ENCODE data around the gene ADGRD1.
"Not testable (repeated sequence)": the region's sequence is repeated elsewhere in the genome, so short reads cannot be mapped to it uniquely, and the experiment has no call there.

Gene ADGRD1

GRCh38 chr12:130987151-130987931 is 33.6 kb downstream of the ADGRD1 start:
- no peak for DNase-seq (ENCODE audit: low read depth in 2 of 2)

DNA sequence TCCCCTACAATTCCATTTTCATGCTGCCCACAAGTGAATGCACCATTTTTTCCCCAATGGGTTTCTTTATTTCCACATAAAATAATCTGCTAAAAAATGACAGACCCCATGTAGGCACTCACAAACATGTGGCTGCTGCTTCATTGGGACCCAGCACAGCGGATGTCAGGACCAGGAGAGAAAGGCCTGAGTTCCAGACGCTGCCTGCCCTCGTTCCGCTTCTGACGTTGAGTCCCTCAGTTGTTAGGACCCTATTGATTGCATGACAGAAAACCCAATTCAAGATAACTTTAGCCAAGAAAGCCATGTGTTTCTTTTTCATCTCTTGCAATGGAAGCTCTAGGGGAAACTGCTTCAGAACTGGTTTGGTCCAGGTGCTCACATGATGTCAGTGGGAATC is 34.6 kb downstream of the ADGRD1 start:
- no peak for DNase-seq (ENCODE audit: low read depth in 2 of 2)

- DNase-seq (ENCODE audit: low read depth in 2 of 2), result no peak
These were observed 35.0 kb downstream of the ADGRD1 start for GRCh38 chr12:130988751-130989150.

GRCh38 chr12:130989391-130989790 is 35.7 kb downstream of the ADGRD1 start:
- DNase-seq (ENCODE audit: low read depth in 2 of 2), result no peak

DNA sequence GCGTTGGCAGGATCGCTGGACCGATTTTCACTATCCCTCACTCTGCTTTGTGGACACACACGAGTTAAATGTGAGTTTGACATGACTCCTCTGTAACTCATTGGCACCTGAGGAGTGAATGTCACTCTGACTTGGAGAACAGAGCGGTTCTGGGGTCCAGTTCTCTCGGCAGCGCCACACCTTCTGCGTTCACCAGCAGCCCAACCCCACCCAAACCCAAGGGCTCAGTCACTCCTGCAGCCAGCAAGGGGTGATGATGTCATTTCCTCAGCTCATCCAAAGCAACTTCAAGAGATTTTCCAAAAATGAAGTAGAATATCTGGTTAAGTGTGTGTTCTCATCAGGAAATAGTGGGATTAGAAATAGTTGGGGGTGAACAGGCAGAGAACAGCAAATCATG is 36.3 kb downstream of the ADGRD1 start:
- no peak for DNase-seq (ENCODE audit: low read depth in 2 of 2)

GRCh38 chr12:130992448-130992847 is 38.7 kb downstream of the ADGRD1 start:
- no peak for DNase-seq (ENCODE audit: low read depth in 2 of 2)

GRCh38 chr12:130992979-130993538 is 39.4 kb downstream of the ADGRD1 start:
- no peak for DNase-seq (ENCODE audit: low read depth in 2 of 2)

- DNase-seq (ENCODE audit: low read depth in 2 of 2), result no peak
These were observed 40.3 kb downstream of the ADGRD1 start for GRCh38 chr12:130993759-130994670.

GRCh38 chr12:130994821-130995375 is 41.2 kb downstream of the ADGRD1 start:
- DNase-seq (ENCODE audit: low read depth in 2 of 2), result no peak

GRCh38 chr12:130995386-130995969 is 41.8 kb downstream of the ADGRD1 start:
- not testable (repeated sequence) for DNase-seq (ENCODE audit: low read depth in 2 of 2)

- no peak for DNase-seq (ENCODE audit: low read depth in 2 of 2)
These were observed 44.4 kb downstream of the ADGRD1 start for GRCh38 chr12:130998136-130998535.

DNA sequence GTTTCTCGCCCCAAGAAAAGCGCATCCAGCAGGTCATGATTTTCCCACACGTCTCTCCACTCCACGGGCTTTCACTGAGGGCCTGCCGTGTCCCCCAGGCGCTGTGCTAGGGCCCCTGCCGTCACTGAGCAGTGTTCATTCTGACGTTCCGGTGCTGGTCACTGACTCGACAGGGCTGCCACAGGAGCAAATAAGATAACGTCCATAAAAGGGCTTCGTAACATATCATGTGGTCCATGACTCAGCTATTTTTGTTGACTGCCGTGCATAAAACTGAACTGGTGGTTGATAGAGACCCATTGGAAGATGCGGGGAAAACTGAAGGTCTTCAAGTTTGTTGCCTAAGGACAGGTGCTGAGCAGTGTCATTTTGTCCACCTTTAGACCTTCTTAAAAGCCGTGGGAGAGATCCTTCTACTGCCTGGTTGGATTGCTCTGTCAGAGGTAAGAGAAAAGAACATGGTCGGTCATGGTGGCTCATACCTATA is 46.3 kb downstream of the ADGRD1 start:
- DNase-seq (ENCODE audit: low read depth in 2 of 2), result no peak

- DNase-seq (ENCODE audit: low read depth in 2 of 2), result no peak
These were observed 47.8 kb downstream of the ADGRD1 start for GRCh38 chr12:131001493-131001892.

- no peak for DNase-seq (ENCODE audit: low read depth in 2 of 2)
These were observed 48.5 kb downstream of the ADGRD1 start for GRCh38 chr12:131002216-131002631.

- DNase-seq (ENCODE audit: low read depth in 2 of 2), result no peak
These were observed 49.5 kb downstream of the ADGRD1 start for GRCh38 chr12:131003036-131003715.

DNA sequence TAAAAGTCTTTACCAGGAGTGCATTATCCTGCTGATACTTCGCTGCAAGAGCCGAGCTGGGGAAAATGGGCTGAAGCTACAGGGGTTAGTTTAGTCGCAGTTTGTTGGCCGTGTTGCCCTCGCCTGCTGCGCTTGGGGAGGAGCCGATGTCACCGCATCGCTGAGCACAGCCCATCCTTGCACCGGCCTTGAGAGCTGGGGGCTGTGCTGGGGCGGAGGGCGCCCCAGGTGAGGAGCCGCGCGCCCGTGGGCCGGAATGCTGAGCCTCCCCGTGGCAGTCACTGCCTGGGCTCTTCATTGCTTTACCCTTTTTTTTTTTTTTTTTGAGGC is 50.0 kb downstream of the ADGRD1 start:
- no peak for DNase-seq (ENCODE audit: low read depth in 2 of 2)

- no peak for DNase-seq (ENCODE audit: low read depth in 2 of 2)
These were observed 50.5 kb downstream of the ADGRD1 start for GRCh38 chr12:131004166-131004565.

DNA sequence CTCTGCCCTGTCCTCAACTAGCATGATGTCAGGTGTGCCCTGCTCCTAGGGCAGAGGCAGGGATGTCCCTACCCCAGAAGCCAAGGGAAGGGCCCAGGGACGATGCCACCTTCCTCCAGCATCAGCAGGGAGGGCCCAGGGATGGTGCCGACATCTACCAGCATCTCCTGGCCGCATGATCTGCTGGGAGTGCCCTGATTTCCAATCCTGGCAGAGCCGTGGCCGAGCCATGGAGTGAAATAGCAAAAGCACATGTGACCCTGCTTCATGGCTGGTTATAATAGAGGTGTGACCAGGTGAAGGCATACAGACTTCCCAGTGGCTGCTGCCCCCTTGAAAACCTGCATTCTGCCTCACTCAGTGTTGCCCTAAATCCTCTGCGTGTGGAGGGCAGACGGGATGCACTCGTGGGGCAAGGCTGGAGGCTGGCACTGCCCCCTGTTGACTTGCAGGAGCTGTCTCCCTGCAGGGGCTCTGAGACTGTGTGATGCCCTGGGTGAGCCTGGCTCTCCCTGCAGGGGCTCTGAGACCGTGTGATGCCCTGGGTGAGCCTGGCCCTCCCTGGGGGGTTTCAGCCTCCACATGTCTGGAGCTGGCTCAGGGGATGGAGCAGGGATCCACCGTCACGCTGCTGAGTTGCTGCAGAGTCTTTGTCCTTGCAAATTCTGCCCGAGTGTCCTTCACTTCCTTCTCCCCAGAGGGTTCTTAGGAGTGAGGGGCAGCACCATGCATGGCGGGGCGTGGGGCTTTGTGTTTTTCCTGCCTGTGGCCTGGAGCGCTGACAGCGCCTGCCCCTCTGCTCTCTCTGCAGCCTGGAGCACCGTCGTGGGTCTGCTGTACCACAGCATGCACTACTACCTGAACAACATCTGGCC is 51.7 kb downstream of the ADGRD1 start:
- no peak for DNase-seq (ENCODE audit: low read depth in 2 of 2)

DNA sequence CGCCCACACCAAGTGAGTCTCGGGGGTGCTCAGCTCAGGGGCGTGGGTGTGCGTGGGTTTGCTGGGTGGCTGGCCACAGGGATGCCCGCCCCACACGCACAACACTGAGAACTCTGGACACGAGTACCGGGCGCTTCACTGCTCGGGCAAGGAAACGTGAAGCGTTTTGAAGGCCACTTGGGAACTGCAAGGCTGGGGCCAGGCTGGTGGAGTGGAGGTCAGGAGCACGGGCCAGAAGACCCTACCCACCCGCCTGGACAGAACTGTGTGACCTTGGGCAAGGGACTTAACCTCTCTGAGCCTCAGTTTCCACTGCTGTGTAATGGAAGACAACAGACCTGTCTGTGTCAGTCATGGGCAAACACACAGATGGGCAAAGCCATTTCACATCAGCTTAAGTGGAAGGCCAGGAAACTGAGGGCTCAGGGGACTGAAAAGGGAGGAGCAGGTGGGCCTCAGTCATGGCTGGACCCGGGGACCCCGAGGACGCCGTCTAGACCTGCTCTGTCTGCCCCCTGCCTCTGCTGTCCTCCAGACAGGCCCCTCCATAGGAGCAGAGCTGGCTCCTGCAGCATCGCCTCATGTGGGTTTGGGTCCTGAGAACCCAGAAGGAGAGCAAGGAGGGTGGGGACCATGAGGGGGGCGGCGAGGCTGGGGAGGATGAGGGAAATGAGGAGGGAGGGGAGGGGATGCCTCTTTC is 52.5 kb downstream of the ADGRD1 start:
- no peak for DNase-seq (ENCODE audit: low read depth in 2 of 2)
